ENCODE data around the gene WDR76.

WDR76 gene

GRCh38 chr15:43826508-43827341 lies at the start of gene WDR76:
WDR76 (plus strand) TSS chr15:43827002; CDS start chr15:43827033, 31 bp downstream.
- Histone ChIP-seq H3K27me3 (ENCODE audit: insufficient read depth, low read length) (peaks cover 15% of the 10 kb centered on the region; the same call in 1 of the 2 replicates), H3K36me3 (ENCODE audit: insufficient read depth, low read depth, low read length) (peaks cover 9% of the 10 kb centered on the region; the same call in 1 of the 2 replicates), H3K27ac (ENCODE audit: low read length) (no peak within 1 kb of the TSS), H3K4me1 (ENCODE audit: insufficient read depth, low read length) (no peaks in the 10 kb centered on the region), H3K9ac (ENCODE audit: low read depth, low read length) (peak within 1 kb of the TSS; percentile 86), H3K9me3 (ENCODE audit: insufficient read depth, low read depth, low read length) (no peaks in the 10 kb centered on the region), H3K4me3 (ENCODE audit: low read length) (peak within 1 kb of the TSS; percentile 79)

DNA sequence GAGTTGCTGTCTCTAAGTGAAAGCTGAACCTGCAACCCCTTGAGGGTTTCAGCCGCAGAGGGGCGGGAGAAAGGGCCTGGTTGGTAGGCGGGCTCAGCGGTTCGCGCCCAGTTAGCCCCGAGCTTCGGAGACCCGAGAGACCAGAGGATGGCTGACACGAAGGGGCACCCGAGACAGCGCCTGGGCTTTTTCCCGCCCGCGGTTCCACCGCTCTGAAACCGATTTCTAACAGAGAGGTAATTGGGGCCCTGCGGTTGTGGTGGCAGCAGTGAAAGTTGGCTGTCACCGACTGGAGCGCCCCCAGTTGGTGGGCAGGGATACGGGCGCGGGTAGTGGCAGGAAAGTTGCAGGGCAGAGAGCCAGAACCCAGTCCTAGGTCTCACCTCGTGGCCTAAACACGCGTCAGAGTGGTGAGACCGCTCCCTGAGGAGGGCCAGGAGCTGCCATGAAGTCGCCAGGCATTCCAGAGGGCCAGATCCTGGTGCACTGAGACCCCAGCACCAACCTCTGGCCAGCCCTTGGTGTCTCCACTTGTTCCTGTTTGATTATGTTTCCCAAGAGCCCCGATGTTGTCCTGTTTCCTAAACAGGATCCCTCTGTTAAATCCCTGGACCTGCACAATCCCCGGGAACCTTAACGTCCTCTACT lies 49.4 kb upstream of the WDR76 start:
- no peak overlapping the region for H3K27ac ChIP-seq (ENCODE audit: low read length)
- peaks cover 6% of the 10 kb centered on the region; the same call in 1 of the 2 replicates for H3K4me1 ChIP-seq (ENCODE audit: insufficient read depth, low read length)
- H3K4me3 ChIP-seq (ENCODE audit: low read length) = peak overlapping the region; percentile 85
- H3K9me3 ChIP-seq (ENCODE audit: insufficient read depth, low read depth, low read length) = no peaks in the 10 kb centered on the region
- H3K9ac ChIP-seq (ENCODE audit: low read depth, low read length) = peak overlapping the region; percentile 58; the same call in 1 of the 2 replicates
- peaks cover 20% of the 10 kb centered on the region for H3K36me3 ChIP-seq (ENCODE audit: insufficient read depth, low read depth, low read length)
- H3K27me3 ChIP-seq (ENCODE audit: insufficient read depth, low read length) = peaks cover 5% of the 10 kb centered on the region; the same call in 1 of the 2 replicates

DNA sequence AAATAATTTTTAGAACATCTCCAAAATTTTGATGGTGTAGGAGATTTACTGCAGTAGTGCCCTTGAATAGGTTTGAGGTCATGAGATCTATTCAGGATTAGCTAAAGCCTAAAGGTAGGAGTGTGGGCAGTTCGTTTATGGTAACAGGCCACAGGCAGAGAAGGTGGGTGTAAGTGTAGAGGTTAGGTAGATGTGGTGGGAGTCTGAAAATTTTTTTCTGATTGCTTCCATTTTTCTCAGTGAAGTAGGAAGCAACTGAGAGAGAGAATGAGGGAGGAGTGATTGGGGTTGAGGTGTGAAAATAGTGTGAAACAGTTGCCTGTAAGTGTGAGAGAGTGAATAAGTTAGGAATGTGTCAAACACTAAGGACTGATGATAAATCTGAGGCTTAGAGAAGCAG lies 47.8 kb upstream of the WDR76 start:
- Histone ChIP-seq H3K4me1 (ENCODE audit: insufficient read depth, low read length) (peaks cover 6% of the 10 kb centered on the region; the same call in 1 of the 2 replicates), H3K27ac (ENCODE audit: low read length) (no peak overlapping the region), H3K9me3 (ENCODE audit: insufficient read depth, low read depth, low read length) (no peaks in the 10 kb centered on the region), H3K27me3 (ENCODE audit: insufficient read depth, low read length) (peaks cover 5% of the 10 kb centered on the region; the same call in 1 of the 2 replicates), H3K4me3 (ENCODE audit: low read length) (no peak overlapping the region), H3K36me3 (ENCODE audit: insufficient read depth, low read depth, low read length) (peaks cover 6% of the 10 kb centered on the region), H3K9ac (ENCODE audit: low read depth, low read length) (no peak overlapping the region)

DNA sequence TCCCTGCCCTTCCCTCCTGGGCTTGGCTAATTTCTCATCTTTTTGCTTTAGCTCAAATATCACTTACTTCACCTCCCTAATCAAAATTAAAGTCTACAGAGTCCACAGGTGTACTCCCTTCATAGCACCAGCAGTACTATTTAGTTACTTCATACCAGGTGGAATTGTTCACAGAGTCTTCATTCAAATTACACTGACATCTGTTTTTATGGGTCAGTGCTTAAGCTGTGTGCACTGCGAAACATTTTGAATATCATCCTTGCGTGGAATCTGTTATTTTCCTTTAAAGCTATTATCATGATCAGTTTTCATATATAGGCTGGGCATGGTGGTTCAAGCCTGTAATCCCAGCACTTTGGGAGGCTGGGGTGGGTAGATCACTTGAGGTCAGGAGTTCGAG lies 37.4 kb upstream of the WDR76 start:
- H3K9ac ChIP-seq (ENCODE audit: low read depth, low read length) = no peak overlapping the region
- H3K4me1 ChIP-seq (ENCODE audit: insufficient read depth, low read length) = peaks cover 12% of the 10 kb centered on the region
- peaks cover 13% of the 10 kb centered on the region for H3K36me3 ChIP-seq (ENCODE audit: insufficient read depth, low read depth, low read length)
- no peak overlapping the region for H3K4me3 ChIP-seq (ENCODE audit: low read length)
- H3K27ac ChIP-seq (ENCODE audit: low read length) = no peak overlapping the region
- no peaks in the 10 kb centered on the region for H3K27me3 ChIP-seq (ENCODE audit: insufficient read depth, low read length)
- H3K9me3 ChIP-seq (ENCODE audit: insufficient read depth, low read depth, low read length) = no peaks in the 10 kb centered on the region

DNA sequence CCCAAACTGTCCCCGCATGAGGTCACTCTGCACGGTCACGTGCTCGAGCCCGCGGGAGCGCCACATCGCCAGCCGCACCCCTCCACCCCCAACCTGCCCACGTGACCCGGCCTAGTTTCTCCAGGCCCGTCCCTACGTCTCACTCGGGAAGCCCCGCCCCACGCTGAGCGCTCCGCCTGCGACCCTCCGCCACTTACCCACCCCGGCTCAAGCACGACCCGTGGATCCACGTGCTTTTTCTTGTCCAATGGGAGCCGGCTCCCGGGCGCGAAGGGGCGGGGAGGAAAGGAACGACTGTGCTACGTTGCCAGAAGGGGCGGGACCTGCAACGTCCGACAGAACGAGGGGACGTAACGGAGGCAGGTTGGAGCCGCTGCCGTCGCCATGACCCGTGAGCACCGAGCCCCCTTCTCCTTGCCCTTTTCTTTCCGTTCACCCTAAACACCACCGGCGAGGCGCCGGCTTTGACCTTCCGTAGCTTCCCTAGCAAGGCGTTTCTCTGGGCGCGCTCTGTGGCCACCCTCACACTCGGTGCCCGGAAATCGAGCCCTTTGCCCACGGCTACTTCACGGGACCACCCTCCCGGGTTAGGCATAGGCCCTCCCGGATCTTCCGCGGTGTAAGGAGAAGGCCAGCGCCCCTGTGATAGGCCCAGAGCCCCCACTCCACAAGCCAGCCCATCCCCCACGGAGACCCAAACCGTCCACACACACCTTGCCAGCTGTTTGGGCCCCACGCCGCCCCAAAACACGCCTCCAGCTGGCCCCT lies 34.6 kb upstream of the WDR76 start, which contains the start of gene SERF2:
TSS of gene SERF2 (plus strand) at position 328 of the 768 bp plus-strand sequence. CDS start at position 385, 57 bp downstream.
- no peaks in the 10 kb centered on the region for H3K27me3 ChIP-seq (ENCODE audit: insufficient read depth, low read length)
- no peaks in the 10 kb centered on the region for H3K9me3 ChIP-seq (ENCODE audit: insufficient read depth, low read depth, low read length)
- peaks cover 39% of the 10 kb centered on the region for H3K36me3 ChIP-seq (ENCODE audit: insufficient read depth, low read depth, low read length)
- peak within 1 kb of the TSS; percentile 99 for H3K4me3 ChIP-seq (ENCODE audit: low read length)
- peak within 1 kb of the TSS; percentile 100 for H3K9ac ChIP-seq (ENCODE audit: low read depth, low read length)
- H3K4me1 ChIP-seq (ENCODE audit: insufficient read depth, low read length) = peaks cover 33% of the 10 kb centered on the region
- peak within 1 kb of the TSS; percentile 99 for H3K27ac ChIP-seq (ENCODE audit: low read length)

- H3K27ac ChIP-seq (ENCODE audit: low read length) = peak overlapping the region; percentile 99
Measured at GRCh38 chr15:43792761-43793476, 33.9 kb upstream of the WDR76 start.

GRCh38 chr15:43793647-43794046 lies 33.2 kb upstream of the WDR76 start:
- Histone ChIP-seq H3K27me3 (ENCODE audit: insufficient read depth, low read length) (no peaks in the 10 kb centered on the region), H3K4me1 (ENCODE audit: insufficient read depth, low read length) (peaks cover 33% of the 10 kb centered on the region), H3K27ac (ENCODE audit: low read length) (no peak overlapping the region), H3K4me3 (ENCODE audit: low read length) (peak overlapping the region; percentile 99), H3K36me3 (ENCODE audit: insufficient read depth, low read depth, low read length) (peaks cover 42% of the 10 kb centered on the region), H3K9me3 (ENCODE audit: insufficient read depth, low read depth, low read length) (no peaks in the 10 kb centered on the region), H3K9ac (ENCODE audit: low read depth, low read length) (peak overlapping the region; percentile 100; the same call in 1 of the 2 replicates)

More at GRCh38 chr15:43792761-43793476, 33.9 kb upstream of the WDR76 start:
- Histone ChIP-seq H3K36me3 (ENCODE audit: insufficient read depth, low read depth, low read length) (peaks cover 40% of the 10 kb centered on the region), H3K27me3 (ENCODE audit: insufficient read depth, low read length) (no peaks in the 10 kb centered on the region), H3K9ac (ENCODE audit: low read depth, low read length) (peak overlapping the region; percentile 100), H3K9me3 (ENCODE audit: insufficient read depth, low read depth, low read length) (no peaks in the 10 kb centered on the region), H3K4me1 (ENCODE audit: insufficient read depth, low read length) (peaks cover 33% of the 10 kb centered on the region), H3K4me3 (ENCODE audit: low read length) (peak overlapping the region; percentile 99)

DNA sequence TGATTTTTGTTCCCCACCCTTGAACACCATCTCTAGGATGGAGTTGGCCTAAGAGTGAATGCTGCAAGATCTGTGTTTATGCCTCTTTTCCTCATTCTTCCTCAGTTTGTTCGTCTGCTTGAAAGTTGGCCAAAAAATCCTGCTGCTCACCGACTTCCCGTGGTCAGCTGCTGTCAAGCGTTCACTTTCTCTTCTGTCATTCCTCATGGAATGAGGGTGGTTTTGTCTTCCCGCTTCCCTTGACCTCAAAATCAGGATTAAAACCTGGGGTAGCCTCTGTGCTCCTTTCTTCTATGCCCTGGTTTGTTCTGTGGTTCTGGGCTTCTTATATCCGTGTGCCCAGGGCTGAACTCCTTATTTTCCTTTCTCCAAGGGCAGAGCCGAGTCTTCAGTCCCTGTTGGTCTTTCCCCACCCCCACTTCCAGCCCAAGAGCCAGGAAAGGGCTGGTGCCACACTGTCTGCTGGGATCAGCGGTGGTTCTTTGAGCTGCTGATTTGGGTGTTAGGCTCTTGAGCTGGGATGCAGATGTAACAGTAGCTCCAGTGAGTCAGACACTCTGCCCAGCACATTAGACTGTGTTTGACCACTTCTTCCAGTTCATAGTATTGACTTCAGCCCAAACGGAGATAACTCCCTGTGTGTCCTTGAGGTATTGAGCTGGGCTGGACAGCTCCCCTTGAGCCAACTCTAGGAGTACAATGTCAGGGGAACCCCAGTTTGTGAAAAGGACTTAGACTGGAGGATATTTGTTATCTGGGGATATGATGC lies 32.3 kb upstream of the WDR76 start:
- H3K4me3 ChIP-seq (ENCODE audit: low read length) = peak overlapping the region; percentile 12; the same call in 1 of the 2 replicates
- no peaks in the 10 kb centered on the region for H3K27me3 ChIP-seq (ENCODE audit: insufficient read depth, low read length)
- peak overlapping the region; percentile 65 for H3K27ac ChIP-seq (ENCODE audit: low read length)
- H3K9me3 ChIP-seq (ENCODE audit: insufficient read depth, low read depth, low read length) = no peaks in the 10 kb centered on the region
- H3K4me1 ChIP-seq (ENCODE audit: insufficient read depth, low read length) = peaks cover 33% of the 10 kb centered on the region
- H3K9ac ChIP-seq (ENCODE audit: low read depth, low read length) = no peak overlapping the region
- peaks cover 50% of the 10 kb centered on the region for H3K36me3 ChIP-seq (ENCODE audit: insufficient read depth, low read depth, low read length)

- H3K27ac ChIP-seq (ENCODE audit: low read length) = peak overlapping the region; percentile 65
- peak overlapping the region; percentile 14; the same call in 1 of the 2 replicates for H3K4me3 ChIP-seq (ENCODE audit: low read length)
- peaks cover 33% of the 10 kb centered on the region for H3K4me1 ChIP-seq (ENCODE audit: insufficient read depth, low read length)
- H3K9ac ChIP-seq (ENCODE audit: low read depth, low read length) = peak overlapping the region; percentile 42; the same call in 1 of the 2 replicates
- H3K27me3 ChIP-seq (ENCODE audit: insufficient read depth, low read length) = no peaks in the 10 kb centered on the region
- no peaks in the 10 kb centered on the region for H3K9me3 ChIP-seq (ENCODE audit: insufficient read depth, low read depth, low read length)
- peaks cover 57% of the 10 kb centered on the region for H3K36me3 ChIP-seq (ENCODE audit: insufficient read depth, low read depth, low read length)
Measured at GRCh38 chr15:43795197-43795596, 31.6 kb upstream of the WDR76 start.

- Histone ChIP-seq H3K27me3 (ENCODE audit: insufficient read depth, low read length) (no peaks in the 10 kb centered on the region), H3K9ac (ENCODE audit: low read depth, low read length) (peak overlapping the region; percentile 42; the same call in 1 of the 2 replicates), H3K4me1 (ENCODE audit: insufficient read depth, low read length) (peaks cover 33% of the 10 kb centered on the region), H3K9me3 (ENCODE audit: insufficient read depth, low read depth, low read length) (no peaks in the 10 kb centered on the region), H3K36me3 (ENCODE audit: insufficient read depth, low read depth, low read length) (peaks cover 57% of the 10 kb centered on the region), H3K4me3 (ENCODE audit: low read length) (peak overlapping the region; percentile 14; the same call in 1 of the 2 replicates), H3K27ac (ENCODE audit: low read length) (no peak overlapping the region)
Measured at GRCh38 chr15:43795997-43796396, 30.8 kb upstream of the WDR76 start.
